ENCODE results near the gene TNFRSF12A. TPM values are rescaled to one million over a fixed set of nuclear protein-coding genes. Genes with fewer than 3 reads are reported as not detected.
A peak's percentile ranks its signal among the peaks of the same experiment; 100 is the strongest.

The TNFRSF12A gene
- total RNA-seq, 4 donors from 2014 or later: 11.7 to 60.0 (median 23.6) TPM

- 2 to 7% methylated on average over 33 to 39 of the region's 43 CpGs for WGBS, 2 donors
- DNase-seq (ENCODE audit: low spot score in 2 of 2): no peak
- intact Hi-C loops (cut with DNase I; ENCODE audit: low total_unique reads): no loop called here
- H3K4me3 ChIP-seq (ENCODE audit: low read depth, poor library complexity, severe bottlenecking): no peak overlapping the region
- no peak for TF ChIP-seq POLR2A (IDR thresholded peaks at IDR 0.05)
- TF ChIP-seq CTCF (IDR thresholded peaks at IDR 0.05): no peak
Observed at GRCh38 chr16:2979669-2980226, 40.4 kb upstream of the TNFRSF12A start.

GRCh38 chr16:2980227-2981176, 39.7 kb upstream of the TNFRSF12A start, which contains the start of gene PKMYT1:
TSS of gene PKMYT1 (minus strand) at chr16:2980446. CDS start at chr16:2979657, 789 bp downstream.
- peak; percentile 84 to 98 for DNase-seq (ENCODE audit: low spot score in 2 of 2)
- 7 to 11% methylated on average over 55 to 78 of the region's 91 CpGs for WGBS, 2 donors
- H3K4me3 ChIP-seq (ENCODE audit: low read depth, poor library complexity, severe bottlenecking): peak within 1 kb of the TSS; percentile 66
- TF ChIP-seq POLR2A (IDR thresholded peaks at IDR 0.05) (peak in 1 of 2 donors; percentile 57), CTCF (IDR thresholded peaks at IDR 0.05) (no peak)
- intact Hi-C loops (cut with DNase I; ENCODE audit: low total_unique reads): no loop called here

DNA sequence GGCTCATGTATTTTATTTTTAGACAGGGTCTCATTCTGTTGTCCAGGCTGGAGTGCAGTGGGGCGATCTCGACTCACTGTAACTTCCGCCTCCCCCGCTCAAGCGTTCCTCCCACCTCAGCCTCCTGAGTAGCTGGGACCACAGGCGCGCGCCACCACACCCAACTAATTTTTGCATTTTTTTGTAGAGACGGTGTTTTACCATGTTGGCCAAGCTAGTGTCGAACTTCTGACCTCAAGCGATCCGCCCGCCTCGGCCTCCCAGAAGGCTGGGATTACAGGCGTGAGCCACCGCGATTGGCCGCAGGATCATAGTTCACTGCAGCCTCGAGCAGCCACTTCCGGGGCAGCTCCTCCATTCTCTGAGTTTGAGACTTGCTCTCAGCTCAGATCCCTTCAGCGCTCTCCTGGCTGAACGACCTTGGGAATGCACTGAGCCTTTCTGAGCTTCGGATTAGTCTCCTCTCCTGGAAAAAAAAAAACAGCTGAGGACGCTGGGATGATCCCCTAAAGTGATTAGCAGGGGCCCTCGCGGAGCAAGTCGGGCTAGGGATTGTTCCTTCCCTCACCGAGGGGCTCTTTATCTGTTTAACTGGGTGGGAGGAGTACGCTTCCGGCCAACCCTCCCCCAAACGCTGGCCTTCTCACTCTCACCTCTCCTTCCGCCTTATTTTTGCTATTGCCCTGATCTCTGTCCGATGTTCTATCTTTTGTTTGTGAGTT, 38.8 kb upstream of the TNFRSF12A start:
- intact Hi-C loops (cut with DNase I; ENCODE audit: low total_unique reads): no loop called here
- TF ChIP-seq CTCF (IDR thresholded peaks at IDR 0.05): no peak
- TF ChIP-seq POLR2A (IDR thresholded peaks at IDR 0.05): no peak
- WGBS, 2 donors: 66 to 69% methylated on average over 33 of the region's 33 CpGs
- no peak for DNase-seq (ENCODE audit: low spot score in 2 of 2)
- H3K4me3 ChIP-seq (ENCODE audit: low read depth, poor library complexity, severe bottlenecking): no peak overlapping the region

GRCh38 chr16:2981899-2982250, 38.3 kb upstream of the TNFRSF12A start:
- intact Hi-C loops (cut with DNase I; ENCODE audit: low total_unique reads): no loop called here
- H3K4me3 ChIP-seq (ENCODE audit: low read depth, poor library complexity, severe bottlenecking): no peak overlapping the region
- WGBS, 2 donors: 73 to 74% methylated on average over 4 of the region's 4 CpGs
- DNase-seq (ENCODE audit: low spot score in 2 of 2): no peak
- no peak for TF ChIP-seq CTCF (IDR thresholded peaks at IDR 0.05)
- no peak for TF ChIP-seq POLR2A (IDR thresholded peaks at IDR 0.05)

DNA sequence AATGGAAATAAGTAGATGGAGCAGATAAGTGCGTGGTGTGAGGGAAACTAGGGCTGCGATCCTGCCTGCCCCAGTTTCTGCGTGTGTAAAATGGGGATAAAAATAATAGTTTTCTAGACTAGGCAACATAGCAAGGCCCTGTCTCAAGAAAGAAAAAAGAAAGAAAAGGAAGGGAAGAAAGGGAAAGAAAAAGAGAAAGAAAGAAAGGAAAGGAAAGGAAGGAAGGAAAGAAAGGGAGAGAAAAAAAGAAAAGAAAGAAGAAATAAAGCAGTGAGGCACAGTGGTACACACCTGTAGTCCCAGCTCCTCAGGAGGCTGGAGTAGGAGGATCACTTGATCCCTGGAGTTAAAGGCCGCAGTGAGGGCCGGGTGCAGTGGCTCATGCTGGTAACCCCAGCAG, 37.8 kb upstream of the TNFRSF12A start:
- no peak overlapping the region for H3K4me3 ChIP-seq (ENCODE audit: low read depth, poor library complexity, severe bottlenecking)
- WGBS, 2 donors: 75 to 76% methylated on average over 5 of the region's 5 CpGs
- TF ChIP-seq POLR2A (IDR thresholded peaks at IDR 0.05) (no peak), CTCF (IDR thresholded peaks at IDR 0.05) (no peak)
- no peak for DNase-seq (ENCODE audit: low spot score in 2 of 2)
- intact Hi-C loops (cut with DNase I; ENCODE audit: low total_unique reads): no loop called here
